ENCODE results near the gene CYP19A1. TPM values are rescaled to one million over a fixed set of nuclear protein-coding genes. Genes with fewer than 3 reads are reported as not detected.
"Not testable (repeated sequence)": the region's sequence is repeated elsewhere in the genome, so short reads cannot be mapped to it uniquely, and the experiment has no call there.

Gene CYP19A1
- total RNA-seq, 1 donor from 2014 or later = not detected

DNA sequence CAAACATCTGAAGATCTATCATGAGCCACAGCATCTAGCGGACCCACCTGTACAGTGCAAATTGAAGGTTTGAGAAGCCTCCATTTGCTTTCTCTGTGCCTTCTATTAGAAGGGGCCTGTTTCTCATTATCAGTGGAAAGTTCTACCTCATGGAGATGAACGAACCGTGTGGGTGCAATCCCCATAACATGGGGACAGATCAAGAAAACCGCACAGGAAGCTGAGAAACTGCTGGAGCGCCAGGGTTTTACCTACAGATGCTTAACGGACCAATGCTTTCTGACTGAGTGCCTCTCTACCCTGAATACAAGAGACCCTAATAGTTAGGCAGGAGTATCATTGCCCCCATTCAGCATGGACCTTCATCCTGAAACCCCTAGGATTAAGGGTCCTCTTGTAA is 53.5 kb downstream of the CYP19A1 start:
- Mint-ChIP-seq H3K4me3 (ENCODE audit: unreplicated experiment) (no peak overlapping the region), H3K27me3 (ENCODE audit: unreplicated experiment) (peaks cover 9% of the 10 kb centered on the region), H3K4me1 (ENCODE audit: unreplicated experiment) (no peaks in the 10 kb centered on the region), H3K9me3 (ENCODE audit: unreplicated experiment) (no peaks in the 10 kb centered on the region), H3K36me3 (ENCODE audit: low read depth, unreplicated experiment) (no peaks in the 10 kb centered on the region), H3K27ac (ENCODE audit: unreplicated experiment) (no peak overlapping the region)
- no peak for DNase-seq (ENCODE audit: low spot score)
- TF ChIP-seq, protein P1, sequence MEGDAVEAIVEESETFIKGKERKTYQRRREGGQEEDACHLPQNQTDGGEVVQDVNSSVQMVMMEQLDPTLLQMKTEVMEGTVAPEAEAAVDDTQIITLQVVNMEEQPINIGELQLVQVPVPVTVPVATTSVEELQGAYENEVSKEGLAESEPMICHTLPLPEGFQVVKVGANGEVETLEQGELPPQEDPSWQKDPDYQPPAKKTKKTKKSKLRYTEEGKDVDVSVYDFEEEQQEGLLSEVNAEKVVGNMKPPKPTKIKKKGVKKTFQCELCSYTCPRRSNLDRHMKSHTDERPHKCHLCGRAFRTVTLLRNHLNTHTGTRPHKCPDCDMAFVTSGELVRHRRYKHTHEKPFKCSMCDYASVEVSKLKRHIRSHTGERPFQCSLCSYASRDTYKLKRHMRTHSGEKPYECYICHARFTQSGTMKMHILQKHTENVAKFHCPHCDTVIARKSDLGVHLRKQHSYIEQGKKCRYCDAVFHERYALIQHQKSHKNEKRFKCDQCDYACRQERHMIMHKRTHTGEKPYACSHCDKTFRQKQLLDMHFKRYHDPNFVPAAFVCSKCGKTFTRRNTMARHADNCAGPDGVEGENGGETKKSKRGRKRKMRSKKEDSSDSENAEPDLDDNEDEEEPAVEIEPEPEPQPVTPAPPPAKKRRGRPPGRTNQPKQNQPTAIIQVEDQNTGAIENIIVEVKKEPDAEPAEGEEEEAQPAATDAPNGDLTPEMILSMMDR (IDR thresholded peaks at IDR 0.05; ENCODE audit: unreplicated experiment) = no peak

DNA sequence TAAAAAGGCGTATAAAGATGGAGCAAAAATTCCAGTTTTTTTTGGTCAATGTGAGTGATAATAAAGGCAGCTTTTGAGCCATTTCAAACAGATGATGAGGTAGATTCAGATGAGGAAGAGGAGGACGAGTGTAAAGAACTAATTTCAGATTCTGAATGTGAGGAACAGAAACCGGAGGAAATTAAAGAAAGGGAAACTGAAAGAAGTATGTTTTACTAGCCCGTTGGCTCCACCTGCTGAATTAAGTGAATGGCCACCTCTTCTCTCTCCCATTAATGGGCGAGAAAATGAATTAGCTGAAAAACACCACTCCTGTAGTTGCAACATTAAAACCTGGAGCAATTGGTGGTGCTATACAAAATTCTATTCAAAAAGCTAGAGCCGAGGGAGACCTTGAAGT is 55.4 kb downstream of the CYP19A1 start:
- Mint-ChIP-seq H3K4me3 (ENCODE audit: unreplicated experiment) (no peak overlapping the region), H3K27me3 (ENCODE audit: unreplicated experiment) (peaks cover 4% of the 10 kb centered on the region), H3K36me3 (ENCODE audit: low read depth, unreplicated experiment) (no peaks in the 10 kb centered on the region), H3K4me1 (ENCODE audit: unreplicated experiment) (no peaks in the 10 kb centered on the region), H3K9me3 (ENCODE audit: unreplicated experiment) (no peaks in the 10 kb centered on the region), H3K27ac (ENCODE audit: unreplicated experiment) (no peak overlapping the region)
- TF ChIP-seq, protein P1 (IDR thresholded peaks at IDR 0.05; ENCODE audit: unreplicated experiment) = no peak
- no peak for DNase-seq (ENCODE audit: low spot score)

DNA sequence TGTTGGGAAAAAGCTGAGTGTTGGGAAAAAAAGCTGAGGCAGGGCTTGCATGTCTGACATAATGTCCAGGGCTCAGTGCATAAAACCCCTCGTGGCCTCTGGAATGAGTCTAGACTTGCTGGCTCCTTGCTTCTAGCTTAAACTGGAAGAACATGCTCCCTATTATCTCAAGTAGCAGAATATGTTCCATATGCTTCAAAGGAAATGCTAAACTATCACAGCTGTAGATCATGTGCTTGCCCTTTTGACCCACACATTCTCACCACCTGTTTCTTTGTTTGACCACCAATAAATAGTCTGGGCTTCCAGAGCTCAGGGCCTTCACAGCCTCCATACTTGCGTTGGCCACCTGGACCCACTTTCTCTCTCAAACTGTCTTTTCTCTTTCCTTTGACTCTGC is 56.2 kb downstream of the CYP19A1 start:
- not testable (repeated sequence) for H3K9me3 Mint-ChIP-seq (ENCODE audit: unreplicated experiment); H3K36me3 Mint-ChIP-seq (ENCODE audit: low read depth, unreplicated experiment); H3K27ac Mint-ChIP-seq (ENCODE audit: unreplicated experiment); DNase-seq (ENCODE audit: low spot score); H3K4me1 Mint-ChIP-seq (ENCODE audit: unreplicated experiment); H3K27me3 Mint-ChIP-seq (ENCODE audit: unreplicated experiment); H3K4me3 Mint-ChIP-seq (ENCODE audit: unreplicated experiment)

DNA sequence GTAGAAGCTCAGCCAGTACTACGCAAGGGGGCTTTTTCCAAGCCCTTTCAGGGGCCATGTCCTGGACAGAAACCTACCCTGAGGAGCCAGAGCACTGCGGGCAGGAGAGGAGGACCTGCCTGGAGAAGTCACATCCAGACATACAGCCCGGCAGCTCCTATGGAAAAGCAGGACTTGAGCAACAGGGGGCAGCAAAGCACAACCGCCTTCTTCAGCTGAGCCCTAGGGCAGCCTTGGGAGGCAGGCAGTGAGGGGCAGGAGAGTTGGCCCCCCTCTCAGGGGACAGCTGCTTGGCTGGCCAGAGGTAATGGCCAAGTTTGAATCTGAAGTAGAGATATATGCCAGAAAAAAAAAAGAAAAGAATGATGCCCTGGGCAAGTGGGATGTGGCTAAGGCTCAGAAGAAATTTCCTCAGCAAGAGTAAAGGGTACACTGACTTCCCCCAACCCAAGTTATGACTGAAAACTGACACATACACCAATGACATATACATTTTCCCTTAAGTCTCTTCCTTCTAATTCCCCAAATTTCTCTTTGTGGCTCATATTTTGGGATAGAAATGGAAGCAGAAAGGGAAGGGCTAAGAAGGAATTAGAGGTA is 56.9 kb downstream of the CYP19A1 start:
- Mint-ChIP-seq H3K4me1 (ENCODE audit: unreplicated experiment) (no peaks in the 10 kb centered on the region), H3K4me3 (ENCODE audit: unreplicated experiment) (no peak overlapping the region), H3K27me3 (ENCODE audit: unreplicated experiment) (peaks cover 4% of the 10 kb centered on the region), H3K9me3 (ENCODE audit: unreplicated experiment) (no peaks in the 10 kb centered on the region), H3K27ac (ENCODE audit: unreplicated experiment) (no peak overlapping the region), H3K36me3 (ENCODE audit: low read depth, unreplicated experiment) (no peaks in the 10 kb centered on the region)
- DNase-seq (ENCODE audit: low spot score) = peak; percentile 74
- TF ChIP-seq, protein P1 (IDR thresholded peaks at IDR 0.05; ENCODE audit: unreplicated experiment) = peak; percentile 63

DNA sequence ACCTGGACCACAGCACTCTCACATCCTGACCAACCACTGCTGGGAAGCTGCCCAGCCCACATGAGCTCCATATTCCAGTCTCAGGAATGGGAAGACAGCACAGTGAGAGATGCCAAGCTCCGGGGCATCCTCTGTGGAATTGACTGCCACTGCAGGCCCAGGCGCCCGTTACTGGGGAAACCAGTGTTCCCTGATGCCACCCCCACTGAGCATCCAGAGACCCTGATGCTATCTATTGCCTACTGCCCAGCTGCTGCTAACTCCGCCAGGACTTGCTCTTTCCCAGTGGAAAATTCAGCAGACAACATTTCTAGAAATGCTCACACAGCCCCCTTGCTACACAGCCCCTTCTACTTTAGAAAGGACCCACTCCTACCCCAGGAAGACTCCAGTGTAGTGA is 57.6 kb downstream of the CYP19A1 start:
- Mint-ChIP-seq H3K27ac (ENCODE audit: unreplicated experiment) (no peak overlapping the region), H3K4me1 (ENCODE audit: unreplicated experiment) (no peaks in the 10 kb centered on the region), H3K36me3 (ENCODE audit: low read depth, unreplicated experiment) (no peaks in the 10 kb centered on the region), H3K27me3 (ENCODE audit: unreplicated experiment) (peaks cover 4% of the 10 kb centered on the region), H3K4me3 (ENCODE audit: unreplicated experiment) (no peak overlapping the region), H3K9me3 (ENCODE audit: unreplicated experiment) (no peaks in the 10 kb centered on the region)
- TF ChIP-seq, protein P1 (IDR thresholded peaks at IDR 0.05; ENCODE audit: unreplicated experiment) = no peak
- no peak for DNase-seq (ENCODE audit: low spot score)
